Mucosa of descending colon (tissue), 3 donors: Measurements from ENCODE around the gene CDC16. TPM values are rescaled to one million over a fixed set of nuclear protein-coding genes. Genes with fewer than 3 reads are reported as not detected.
A peak's percentile ranks its signal among the peaks of the same experiment; 100 is the strongest.
"Not testable (repeated sequence)": the region's sequence is repeated elsewhere in the genome, so short reads cannot be mapped to it uniquely, and the experiment has no call there.

ENCODE experiments used
- ATAC-seq: fragments of 200-7000 bp; cut with Tn5 transposase; one replicate; pipeline ENCODE4 v1.9.1; 2020; ENCODE audit warnings: mild to moderate bottlenecking, moderate library complexity
- DNase-seq, 3 donors: peaks; one replicate each; pipeline ENCODE4 v3.0.0-alpha.2; 2020
- H3K36me3 ChIP-seq: fragments of 200-600 bp; one replicate; pipeline ENCODE4 v1.8.0; 2021; ENCODE audit warnings: low read depth, mild to moderate bottlenecking
- H3K4me1 ChIP-seq: fragments of 200-600 bp; one replicate; pipeline ENCODE4 v1.8.0; 2021; ENCODE audit warnings: low read depth, mild to moderate bottlenecking
- H3K4me3 ChIP-seq: fragments of 200-600 bp; one replicate; pipeline ENCODE4 v1.8.0; 2021; ENCODE audit warnings: mild to moderate bottlenecking
- H3K9me3 ChIP-seq: fragments of 200-600 bp; one replicate; pipeline ENCODE4 v1.8.0; 2021; ENCODE audit warnings: mild to moderate bottlenecking
- CTCF ChIP-seq: fragments of 200-600 bp; IDR thresholded peaks from one replicate; pipeline ENCODE4 v1.8.0; 2022; ENCODE audit warnings: antibody characterized with exemption, mild to moderate bottlenecking
- intact Hi-C, 2 donors: fragments of 100-400 bp; cut with DNase I in 1 of 2; cut with micrococcal nuclease in 1 of 2; formaldehyde crosslinking; loops; one replicate each; pipeline versions ENCODE4 v1.11.0 to v1.11.1; 2022; cut with DNase I, micrococcal nuclease
- total RNA-seq, 3 donors: library from RNA; stranded (reverse); fragmentation: NEBNext Ultra II Directional in 2 of 3; extraction: Animal tissue kit (Norgen Biotek cat#: 25700) in 2 of 3; gene quantifications; one replicate each; pipeline versions ENCODE4 v1.2.1 to v1.2.4, GENCODE V29; 2021 to 2023
- donor health status: DM: no; HTN: no; CAD: no; lungs with moderate emphysema.
- donor health status: DM: no; HTN: no; CAD: no.
- donor health status: DM: no; HTN: yes; CAD: no.

Gene CDC16
- total RNA-seq, 3 donors from 2014 or later: 43.8 to 53.3 (median 50.3) TPM

GRCh38 chr13:114249077-114249476 lies 14.4 kb downstream of the CDC16 start:
- no peak for TF ChIP-seq CTCF
- peak in 1 of 3 donors; percentile 53 for DNase-seq
- Histone ChIP-seq H3K9me3 (no peaks in the 10 kb centered on the region), H3K36me3 (peaks cover 6% of the 10 kb centered on the region), H3K4me3 (no peak overlapping the region), H3K4me1 (no peaks in the 10 kb centered on the region)
- ATAC-seq: peak; percentile 83
- intact Hi-C loops: no loop called here

GRCh38 chr13:114251639-114252440 lies 17.1 kb downstream of the CDC16 start:
- not testable (repeated sequence) for H3K36me3 ChIP-seq

GRCh38 chr13:114256547-114256946 lies 21.9 kb downstream of the CDC16 start:
- H3K36me3 ChIP-seq: no peaks in the 10 kb centered on the region
- TF ChIP-seq CTCF: no peak
- intact Hi-C loops: no loop called here
- no peak for DNase-seq
- H3K4me1 ChIP-seq: peaks cover 11% of the 10 kb centered on the region
- H3K4me3 ChIP-seq: no peak overlapping the region
- no peaks in the 10 kb centered on the region for H3K9me3 ChIP-seq
- ATAC-seq: no peak

More at GRCh38 chr13:114251639-114252440, 17.1 kb downstream of the CDC16 start:
- H3K4me1 ChIP-seq, H3K9me3 ChIP-seq, intact Hi-C loops, DNase-seq, H3K4me3 ChIP-seq, ATAC-seq: not testable (repeated sequence)

- peaks cover 14% of the 10 kb centered on the region for H3K4me1 ChIP-seq
- H3K4me3 ChIP-seq: no peak overlapping the region
- DNase-seq (no peak), ATAC-seq (no peak)
- H3K9me3 ChIP-seq: no peaks in the 10 kb centered on the region
- TF ChIP-seq CTCF: no peak
- intact Hi-C loops: no loop called here
- H3K36me3 ChIP-seq: no peaks in the 10 kb centered on the region
Observed at GRCh38 chr13:114257014-114257413, 22.3 kb downstream of the CDC16 start.

GRCh38 chr13:114258589-114258988 lies 23.9 kb downstream of the CDC16 start:
- no peak overlapping the region for H3K4me3 ChIP-seq
- H3K4me1 ChIP-seq: peaks cover 14% of the 10 kb centered on the region
- DNase-seq (peak in 1 of 3 donors; percentile 45), ATAC-seq (peak; percentile 79)
- no peak for TF ChIP-seq CTCF
- intact Hi-C loops: no loop called here
- H3K36me3 ChIP-seq: no peaks in the 10 kb centered on the region
- H3K9me3 ChIP-seq: no peaks in the 10 kb centered on the region

- Histone ChIP-seq H3K9me3 (no peaks in the 10 kb centered on the region), H3K36me3 (no peaks in the 10 kb centered on the region), H3K4me1 (peaks cover 14% of the 10 kb centered on the region), H3K4me3 (no peak overlapping the region)
- intact Hi-C loops: no loop called here
- no peak for ATAC-seq
- no peak for DNase-seq
- no peak for TF ChIP-seq CTCF
Observed at GRCh38 chr13:114259374-114259773, 24.7 kb downstream of the CDC16 start.
